M059J (cell line): ENCODE results near the gene NAP1L4. TPM values are rescaled to one million over a fixed set of nuclear protein-coding genes. Genes with fewer than 3 reads are reported as not detected.

Experiments used
- DNase-seq: peaks from one replicate; pipeline ENCODE4 v3.0.0-alpha.2; 2012; ENCODE audit warnings: low read depth
- total RNA-seq: library from RNA; depleted of rRNA; stranded (reverse); fragments of >200 nt; shearing (Covaris generic); gene quantifications from 2 replicates; pipeline ENCODE4 v1.2.3, GENCODE V29; 2014

Gene NAP1L4
- total RNA-seq, 1 experiment from 2014 or later, result 120 TPM

- DNase-seq, result no peak
Measured at GRCh38 chr11:3011891-3012885, 20.1 kb upstream of the NAP1L4 start.

GRCh38 chr11:3010521-3011275, 18.6 kb upstream of the NAP1L4 start:
- DNase-seq, result no peak

GRCh38 chr11:3010004-3010403, 17.9 kb upstream of the NAP1L4 start:
- DNase-seq, result no peak

- DNase-seq, result no peak
Measured at GRCh38 chr11:3009481-3009880, 17.4 kb upstream of the NAP1L4 start.

- no peak for DNase-seq
Measured at GRCh38 chr11:3008746-3009336, 16.7 kb upstream of the NAP1L4 start.

GRCh38 chr11:3007404-3008010, 15.4 kb upstream of the NAP1L4 start:
- no peak for DNase-seq

GRCh38 chr11:3006505-3007260, 14.6 kb upstream of the NAP1L4 start:
- DNase-seq, result no peak

GRCh38 chr11:3004481-3004880, 12.4 kb upstream of the NAP1L4 start:
- no peak for DNase-seq

- no peak for DNase-seq
Measured at GRCh38 chr11:3003396-3004231, 11.5 kb upstream of the NAP1L4 start.

GRCh38 chr11:3002871-3003270, 10.7 kb upstream of the NAP1L4 start:
- no peak for DNase-seq

- no peak for DNase-seq
Measured at GRCh38 chr11:3002351-3002861, 10.3 kb upstream of the NAP1L4 start.

GRCh38 chr11:3001496-3001895, 9.4 kb upstream of the NAP1L4 start:
- DNase-seq, result no peak

GRCh38 chr11:3000032-3000961, 8.2 kb upstream of the NAP1L4 start:
- peak; percentile 90 for DNase-seq

- DNase-seq, result no peak
Measured at GRCh38 chr11:2999464-2999998, 7.4 kb upstream of the NAP1L4 start.

GRCh38 chr11:2998073-2998850, 6.1 kb upstream of the NAP1L4 start:
- DNase-seq, result no peak

- DNase-seq, result no peak
Measured at GRCh38 chr11:2997406-2997805, 5.3 kb upstream of the NAP1L4 start.

- no peak for DNase-seq
Measured at GRCh38 chr11:2996976-2997375, 4.8 kb upstream of the NAP1L4 start.
